Naive thymus-derived CD4-positive, alpha-beta T cell (primary cell): ENCODE measurements around the gene ARHGEF25. TPM values are rescaled to one million over a fixed set of nuclear protein-coding genes. Genes with fewer than 3 reads are reported as not detected.

Source experiments
- ATAC-seq: fragments of 150-1000 bp; cut with Tn5 transposase; 2 replicates; pipeline ENCODE4 v1.10.0; 2021; ENCODE audit warnings: mild to moderate bottlenecking, moderate library complexity
- CTCF ChIA-PET: fragments of 350-600 bp; sonication (Branson Sonifier 250); formaldehyde crosslinking; loops from one replicate; lab custom pipeline; 2021; ENCODE audit warnings: antibody characterized with exemption; lab: Charles Lee
- POLR2A ChIA-PET: fragments of 350-600 bp; sonication (Branson Sonifier 250); formaldehyde crosslinking; loops from one replicate; lab custom pipeline; 2021; ENCODE audit warnings: antibody characterized with exemption, inconsistent platforms; lab: Charles Lee
- DNase-seq, 9 donors: peaks; one replicate each; pipeline versions ENCODE4 v3.0.0 to v3.0.0-alpha.2; 2020 to 2022; ENCODE audit warnings: mixed read lengths in 1 of 9
- H3K27ac ChIP-seq: one replicate; pipeline ENCODE4 v1.7.0; 2013; ENCODE audit warnings: mild to moderate bottlenecking, low read depth, low read length, moderate library complexity
- H3K27me3 ChIP-seq, 2 donors: one replicate each; pipeline ENCODE4 v1.7.0; 2013; ENCODE audit warnings: low read length in 2 of 2, mild to moderate bottlenecking in 2 of 2, moderate library complexity in 2 of 2; ENCODE audit not compliant: control insufficient read depth in 2 of 2, insufficient read depth in 2 of 2
- H3K36me3 ChIP-seq, 3 experiments: 1 replicate in 2 of 3; 2 replicates in 1 of 3; pipeline ENCODE4 v1.7.0; 2013; ENCODE audit warnings: low read length in 3 of 3, mild to moderate bottlenecking in 3 of 3, moderate library complexity in 1 of 3; ENCODE audit not compliant: insufficient read depth in 3 of 3, control insufficient read depth in 2 of 3
- H3K4me1 ChIP-seq, 2 donors: one replicate each; pipeline ENCODE4 v1.7.0; 2013; ENCODE audit warnings: low read length in 2 of 2, mild to moderate bottlenecking in 2 of 2, moderate library complexity in 1 of 2; ENCODE audit not compliant: control insufficient read depth in 2 of 2, insufficient read depth in 2 of 2
- H3K4me3 ChIP-seq: 2 replicates; pipeline ENCODE4 v1.7.0; 2013; ENCODE audit warnings: mild to moderate bottlenecking, low read length
- H3K9me3 ChIP-seq, 3 experiments: 1 replicate in 2 of 3; 2 replicates in 1 of 3; pipeline ENCODE4 v1.7.0; 2013; ENCODE audit warnings: low read length in 3 of 3; ENCODE audit not compliant: control insufficient read depth in 2 of 3
- H3K27ac Mint-ChIP-seq, 9 donors: one replicate each; pipeline ENCODE4 v1.8.0; 2020 to 2022; ENCODE audit warnings: mixed read lengths in 9 of 9, mild to moderate bottlenecking in 8 of 9, moderate library complexity in 5 of 9, inconsistent platforms in 2 of 9
- H3K27me3 Mint-ChIP-seq, 5 donors: one replicate each; pipeline ENCODE4 v1.8.0; 2021 to 2022; ENCODE audit warnings: mixed read lengths in 5 of 5, mild to moderate bottlenecking in 1 of 5
- H3K36me3 Mint-ChIP-seq, 5 donors: one replicate each; pipeline ENCODE4 v1.8.0; 2020 to 2022; ENCODE audit warnings: mixed read lengths in 5 of 5, mild to moderate bottlenecking in 3 of 5, inconsistent platforms in 1 of 5
- H3K4me1 Mint-ChIP-seq, 7 donors: one replicate each; pipeline ENCODE4 v1.8.0; 2020 to 2022; ENCODE audit warnings: mixed read lengths in 7 of 7, mild to moderate bottlenecking in 3 of 7, inconsistent platforms in 1 of 7
- H3K4me3 Mint-ChIP-seq, 10 donors: one replicate each; pipeline ENCODE4 v1.8.0; 2020 to 2022; ENCODE audit warnings: mild to moderate bottlenecking in 10 of 10, mixed read lengths in 10 of 10, moderate library complexity in 6 of 10, inconsistent platforms in 2 of 10
- H3K9me3 Mint-ChIP-seq, 11 donors: one replicate each; pipeline ENCODE4 v1.8.0; 2020 to 2022; ENCODE audit warnings: mixed read lengths in 11 of 11, mild to moderate bottlenecking in 4 of 11, inconsistent platforms in 1 of 11, moderate library complexity in 1 of 11
- intact Hi-C, 2 donors: fragments of 100-400 bp; cut with micrococcal nuclease; formaldehyde crosslinking; loops; one replicate each; pipeline ENCODE4 v1.15.1; 2023
- polyA plus RNA-seq, 2 donors: library from polyadenylated mRNA; unstranded; fragments of 300-500 nt; fragmentation: Illumina TruSeq; gene quantifications; one replicate each; pipeline ENCODE4 v1.2.3, GENCODE V29; 2021
- total RNA-seq, 6 experiments: library from RNA in 5 of 6; stranded (reverse) in 5 of 6; gene quantifications; 1 replicate in 5 of 6; 2 replicates in 1 of 6; pipeline ENCODE4 v1.2.3 and lab custom pipeline; 2021 to 2026

The ARHGEF25 gene
- total and polyA plus RNA-seq, 7 experiments from 2014 or later: 0.29 to 1.2 (median 0.84) TPM; not detected in 2

GRCh38 chr12:57600395-57600794, 10.8 kb upstream of the ARHGEF25 start:
- Histone ChIP-seq H3K27me3 (no peaks in the 10 kb centered on the region), H3K4me3 (no peak overlapping the region), H3K4me1 (peaks cover 14 to 17% of the 10 kb centered on the region in 2 donors), H3K36me3 (peaks cover 7 to 67% (median 18%) of the 10 kb centered on the region in 3 experiments), H3K27ac (no peak overlapping the region), H3K9me3 (no peaks in the 10 kb centered on the region)
- no peaks in the 10 kb centered on the region for H3K27me3 Mint-ChIP-seq
- peak overlapping the region in 2 of 9 donors; percentile 47 to 64 for H3K27ac Mint-ChIP-seq
- peak overlapping the region in 1 of 10 donors; percentile 43 for H3K4me3 Mint-ChIP-seq
- intact Hi-C loops: no loop called here
- H3K9me3 Mint-ChIP-seq: no peaks in the 10 kb centered on the region
- ATAC-seq (no peak), DNase-seq (no peak)
- H3K4me1 Mint-ChIP-seq: peaks cover 13 to 29% (median 25%) of the 10 kb centered on the region in 7 donors
- ChIA-PET POLR2A (interaction anchor here (0.7 to 0.8 kb wide), 2 partner anchors 8 to 27 kb away, joined by 3 read pairs; no protein-coding TSS in a partner anchor), CTCF (interaction anchor here (1.5 to 1.6 kb wide), 2 partner anchors 16 to 20 kb away, joined by 6 to 14 read pairs; no protein-coding TSS in a partner anchor)
- peaks cover 18 to 55% (median 33%) of the 10 kb centered on the region in 5 donors for H3K36me3 Mint-ChIP-seq

- ChIA-PET POLR2A (interaction anchor here (0.8 to 1.1 kb wide), 2 partner anchors 9 to 10 kb away, joined by 3 read pairs; partner anchors contain the start of gene ARHGEF25), CTCF (interaction anchor here (1.2 kb wide), 1 partner anchor 19 kb away, joined by 3 read pairs; no protein-coding TSS in a partner anchor)
- ATAC-seq (no peak), DNase-seq (no peak)
- no peak overlapping the region for H3K27ac ChIP-seq
- H3K27me3 ChIP-seq: no peaks in the 10 kb centered on the region
- Mint-ChIP-seq H3K4me1 (peaks cover 20 to 40% (median 32%) of the 10 kb centered on the region in 7 donors), H3K4me3 (no peak overlapping the region), H3K27me3 (no peaks in the 10 kb centered on the region), H3K27ac (peak overlapping the region in 4 of 9 donors; percentile 61 to 86 (median 85)), H3K36me3 (peaks cover 10 to 47% (median 22%) of the 10 kb centered on the region in 5 donors), H3K9me3 (no peaks in the 10 kb centered on the region)
- H3K9me3 ChIP-seq: no peaks in the 10 kb centered on the region
- no peak overlapping the region for H3K4me3 ChIP-seq
- intact Hi-C loops: no loop called here
- peaks cover 5 to 46% (median 7%) of the 10 kb centered on the region in 3 experiments for H3K36me3 ChIP-seq
- H3K4me1 ChIP-seq: peaks cover 19 to 20% of the 10 kb centered on the region in 2 donors
Observed at GRCh38 chr12:57602544-57602943, 8.7 kb upstream of the ARHGEF25 start.

GRCh38 chr12:57603324-57603723, 7.9 kb upstream of the ARHGEF25 start:
- H3K27ac ChIP-seq: no peak overlapping the region

GRCh38 chr12:57603815-57604453, 7.3 kb upstream of the ARHGEF25 start:
- CTCF ChIA-PET: interaction anchor here (0.5 to 1.2 kb wide), 2 partner anchors 20 to 481 kb away, joined by 3 read pairs; no protein-coding TSS in a partner anchor
- DNase-seq (no peak), ATAC-seq (no peak)
- Histone ChIP-seq H3K4me1 (peaks cover 19 to 20% of the 10 kb centered on the region in 2 donors), H3K36me3 (peaks cover 4 to 37% (median 5%) of the 10 kb centered on the region in 3 experiments), H3K27me3 (no peaks in the 10 kb centered on the region), H3K9me3 (no peaks in the 10 kb centered on the region), H3K27ac (peak overlapping the region; percentile 70), H3K4me3 (peak overlapping the region; percentile 71)
- Mint-ChIP-seq H3K4me1 (peaks cover 20 to 40% (median 32%) of the 10 kb centered on the region in 7 donors), H3K4me3 (peak overlapping the region; percentile 81 to 91 (median 86)), H3K27me3 (no peaks in the 10 kb centered on the region), H3K36me3 (peaks cover 6 to 45% (median 19%) of the 10 kb centered on the region in 5 donors), H3K27ac (peak overlapping the region; percentile 84 to 93 (median 86)), H3K9me3 (no peaks in the 10 kb centered on the region)
- intact Hi-C loops: loop anchor here (1.0 to 2.0 kb wide), 2 partner anchors 13 kb away; partner anchors contain the start of gene PIP4K2C (in 2 of the 2)
- POLR2A ChIA-PET: interaction anchor here (0.6 to 1.7 kb wide), 4 partner anchors 11 to 683 kb away, joined by 3 to 4 read pairs (median 3); partner anchors contain the start of gene PIP4K2C

More at GRCh38 chr12:57603324-57603723, 7.9 kb upstream of the ARHGEF25 start:
- Mint-ChIP-seq H3K4me3 (peak overlapping the region in 9 of 10 donors; percentile 81 to 91 (median 85)), H3K4me1 (peaks cover 20 to 40% (median 32%) of the 10 kb centered on the region in 7 donors), H3K27ac (peak overlapping the region; percentile 71 to 93 (median 86)), H3K36me3 (peaks cover 6 to 46% (median 19%) of the 10 kb centered on the region in 5 donors), H3K27me3 (no peaks in the 10 kb centered on the region), H3K9me3 (no peaks in the 10 kb centered on the region)
- intact Hi-C loops: no loop called here
- peak overlapping the region; percentile 71 for H3K4me3 ChIP-seq
- DNase-seq (no peak), ATAC-seq (peak; percentile 45)
- ChIA-PET POLR2A (interaction anchor here (0.6 to 1.1 kb wide), 2 partner anchors 11 to 682 kb away, joined by 3 read pairs; no protein-coding TSS in a partner anchor), CTCF (interaction anchor here (0.5 to 1.2 kb wide), 2 partner anchors 20 to 480 kb away, joined by 3 read pairs; no protein-coding TSS in a partner anchor)
- H3K9me3 ChIP-seq: no peaks in the 10 kb centered on the region
- H3K27me3 ChIP-seq: no peaks in the 10 kb centered on the region
- peaks cover 5 to 41% (median 7%) of the 10 kb centered on the region in 3 experiments for H3K36me3 ChIP-seq
- peaks cover 19 to 20% of the 10 kb centered on the region in 2 donors for H3K4me1 ChIP-seq

GRCh38 chr12:57604454-57604991, 6.7 kb upstream of the ARHGEF25 start, which contains the start of gene DTX3:
TSS of gene DTX3 (plus strand) at chr12:57604824. CDS start at chr12:57606518, 1,694 bp downstream.
- Histone ChIP-seq H3K4me1 (peaks cover 19 to 20% of the 10 kb centered on the region in 2 donors), H3K9me3 (no peaks in the 10 kb centered on the region), H3K4me3 (peak within 1 kb of the TSS; percentile 71), H3K36me3 (peaks cover 0 to 32% (median 2%) of the 10 kb centered on the region in 3 experiments), H3K27me3 (no peaks in the 10 kb centered on the region), H3K27ac (peak within 1 kb of the TSS; percentile 70)
- peak in 6 of 9 donors; percentile 31 to 51 (median 43) for DNase-seq
- Mint-ChIP-seq H3K9me3 (no peaks in the 10 kb centered on the region), H3K27me3 (peaks cover 0 to 2% (median 0%) of the 10 kb centered on the region in 5 donors), H3K27ac (peak within 1 kb of the TSS; percentile 84 to 93 (median 87)), H3K4me3 (peak within 1 kb of the TSS; percentile 81 to 91 (median 86)), H3K4me1 (peaks cover 20 to 40% (median 32%) of the 10 kb centered on the region in 7 donors), H3K36me3 (peaks cover 6 to 43% (median 18%) of the 10 kb centered on the region in 5 donors)
- intact Hi-C loops: loop anchor here (1.0 to 2.0 kb wide), 2 partner anchors 13 to 14 kb away; partner anchors contain the start of gene PIP4K2C (in 2 of the 2)
- ATAC-seq: peak; percentile 68
- POLR2A ChIA-PET: interaction anchor here (1.0 to 1.7 kb wide), 4 partner anchors 11 to 146 kb away, joined by 3 to 4 read pairs (median 3); partner anchors contain the start of gene PIP4K2C
- CTCF ChIA-PET: interaction anchor here (0.6 to 2.0 kb wide), 2 partner anchors 16 to 66 kb away, joined by 3 to 8 read pairs; no protein-coding TSS in a partner anchor
